GM19455 (cell line): ENCODE measurements around the gene CAV1.
A peak's percentile ranks its signal among the peaks of the same experiment; 100 is the strongest.

Experiments
- ATAC-seq: cut with Tn5 transposase; IDR thresholded peaks from one replicate; pipeline ENCODE4 v1.9.1; 2021; ENCODE audit not compliant: unreplicated experiment

CAV1 gene

GRCh38 chr7:116529250-116529649 is 4.4 kb downstream of the CAV1 start:
- ATAC-seq, result no peak

GRCh38 chr7:116530107-116530820 is 5.4 kb downstream of the CAV1 start:
- ATAC-seq, result no peak

DNA sequence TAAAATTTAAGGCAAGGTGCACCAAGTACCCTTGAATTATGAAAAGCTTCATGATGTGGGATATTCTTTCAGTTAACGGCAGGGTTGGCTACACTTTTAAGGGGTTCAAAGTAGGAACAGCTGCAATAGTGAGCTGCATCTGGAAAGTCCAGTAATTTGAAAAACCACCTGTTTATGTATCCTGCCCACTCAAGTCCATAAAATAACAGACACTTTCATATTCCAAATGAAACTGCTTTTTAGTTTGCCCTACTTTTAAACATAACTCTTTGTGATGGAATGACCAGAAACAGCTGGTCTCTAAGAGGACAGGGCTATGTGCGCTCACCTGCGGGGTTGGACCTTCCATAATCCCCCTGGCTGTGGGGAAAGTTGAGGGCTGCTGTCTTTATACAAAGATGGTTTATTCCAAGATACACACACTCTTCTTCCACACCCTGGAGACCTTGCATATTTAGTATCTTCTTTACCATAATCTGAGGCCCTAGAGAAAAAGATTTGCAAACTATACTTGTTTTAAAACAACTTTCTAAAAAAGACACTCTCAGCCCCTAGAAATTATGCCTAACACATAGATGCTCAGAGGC is 7.4 kb downstream of the CAV1 start:
- ATAC-seq, result no peak

GRCh38 chr7:116534790-116535189 is 10.0 kb downstream of the CAV1 start:
- ATAC-seq, result no peak

DNA sequence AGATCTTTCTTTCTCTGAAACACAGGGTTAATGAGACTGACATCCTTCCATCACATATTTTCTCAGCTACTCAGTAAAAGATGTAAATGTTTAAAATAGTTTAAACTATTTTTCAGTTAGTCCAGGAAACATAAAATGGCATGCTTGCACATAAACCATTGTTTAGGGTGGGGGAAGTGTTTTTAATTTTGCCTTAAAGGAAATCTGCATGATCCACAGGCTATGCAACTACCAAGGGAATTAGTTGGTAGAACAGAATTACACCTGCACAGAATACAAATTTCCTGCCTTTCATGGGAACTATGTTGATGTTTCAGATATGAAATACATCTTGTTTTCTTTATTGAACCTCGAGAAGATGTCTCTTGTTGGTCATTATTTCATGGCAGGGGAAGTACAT is 10.6 kb downstream of the CAV1 start:
- no peak for ATAC-seq

- ATAC-seq, result no peak
These were observed 13.3 kb downstream of the CAV1 start for GRCh38 chr7:116538138-116538537.

- no peak for ATAC-seq
These were observed 15.0 kb downstream of the CAV1 start for GRCh38 chr7:116539879-116540278.

DNA sequence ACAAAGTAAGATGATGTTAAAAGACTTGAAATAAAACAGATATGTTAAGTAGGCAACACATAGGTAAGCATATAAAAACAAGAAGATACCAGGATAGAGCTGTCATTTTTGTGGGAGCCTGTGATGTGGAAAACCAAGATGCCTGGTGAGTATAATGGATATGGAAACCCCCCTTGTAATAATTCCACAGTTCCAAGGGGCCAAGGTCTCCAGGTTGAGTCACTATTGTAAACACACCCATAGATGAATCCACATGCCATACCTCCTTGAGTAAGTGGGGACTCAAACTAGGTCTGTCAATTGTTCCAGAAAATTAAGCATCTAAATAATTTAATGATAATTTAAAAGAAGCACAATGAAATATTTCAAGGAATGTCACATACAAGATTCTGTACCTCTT is 15.9 kb downstream of the CAV1 start:
- no peak for ATAC-seq

DNA sequence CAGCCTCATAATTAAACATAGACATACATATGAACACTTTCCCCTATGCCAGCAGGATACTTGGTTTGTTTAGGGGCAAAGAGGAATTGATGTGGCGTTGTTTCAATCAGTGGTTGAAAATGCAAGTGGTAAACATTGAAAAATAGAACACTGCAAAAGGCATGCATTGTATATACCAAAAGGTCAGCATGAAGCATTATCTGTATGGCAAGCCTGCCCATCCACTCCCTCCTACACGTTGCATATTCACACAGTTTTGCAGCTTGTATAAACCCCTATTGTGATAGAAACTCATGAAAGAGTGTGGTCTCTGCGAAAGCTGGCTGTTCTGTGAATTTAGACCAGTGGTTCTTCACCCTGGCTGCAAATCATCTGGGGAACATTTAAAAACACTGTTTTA is 17.1 kb downstream of the CAV1 start:
- no peak for ATAC-seq

- ATAC-seq, result no peak
These were observed 17.8 kb downstream of the CAV1 start for GRCh38 chr7:116542618-116543017.

DNA sequence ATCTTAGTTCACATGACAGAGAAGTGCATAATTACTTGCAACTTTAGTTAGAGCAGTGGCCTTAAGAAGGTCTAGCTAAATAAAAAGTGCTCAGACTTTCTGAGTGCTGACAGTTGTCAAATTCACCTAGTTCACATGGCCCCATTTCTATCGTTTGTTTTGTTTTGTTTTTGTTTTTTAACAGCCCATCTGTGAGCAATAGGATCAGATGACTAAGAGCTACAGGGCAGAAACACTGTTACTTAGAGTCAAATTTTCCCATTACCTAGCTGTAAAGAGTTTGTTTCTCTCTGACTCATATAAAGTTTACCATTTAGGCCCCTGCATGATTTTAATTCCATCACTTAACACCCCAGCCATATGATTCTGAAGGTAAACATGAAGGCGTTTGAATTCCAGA is 18.8 kb downstream of the CAV1 start:
- ATAC-seq, result no peak

- no peak for ATAC-seq
These were observed 19.7 kb downstream of the CAV1 start for GRCh38 chr7:116544487-116544886.

GRCh38 chr7:116545411-116545993 is 20.7 kb downstream of the CAV1 start:
- no peak for ATAC-seq

DNA sequence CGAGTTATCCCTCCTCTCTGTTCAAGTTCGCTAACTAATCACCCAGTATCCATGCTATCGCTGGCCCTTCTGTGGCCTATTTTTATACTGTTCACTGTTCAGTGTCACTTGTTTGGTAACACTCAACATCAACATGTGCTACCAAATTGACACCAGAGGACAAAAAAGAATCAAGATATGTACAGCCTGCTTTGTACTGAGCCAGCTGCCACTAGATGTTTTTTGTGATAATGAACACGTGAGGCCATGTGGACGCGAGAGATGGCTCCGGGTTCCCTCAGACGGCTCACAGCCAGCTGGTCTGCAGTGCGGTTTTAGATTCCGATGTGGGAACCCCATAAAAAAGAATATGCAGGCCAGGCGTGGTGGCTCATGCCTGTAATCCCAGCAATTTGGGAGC is 21.2 kb downstream of the CAV1 start:
- ATAC-seq, result no peak

DNA sequence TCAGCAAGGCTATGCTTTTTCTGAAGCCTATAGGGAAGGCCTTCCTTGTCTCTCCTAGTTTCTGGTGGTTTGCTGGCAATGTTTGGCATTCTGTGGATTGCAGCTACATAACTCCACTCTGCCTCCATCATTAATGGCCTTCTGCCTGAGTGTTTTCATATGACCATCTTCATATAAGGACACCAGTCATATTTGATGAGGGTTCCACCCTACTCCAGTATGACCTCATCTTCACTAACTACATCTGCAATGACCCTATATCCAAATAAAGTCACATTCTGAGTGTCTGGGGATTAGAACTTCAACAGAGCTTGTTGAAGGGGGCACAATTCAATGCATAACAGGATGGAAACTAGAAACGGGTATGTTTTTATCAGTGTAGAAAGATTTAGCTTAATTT is 22.1 kb downstream of the CAV1 start:
- no peak for ATAC-seq

GRCh38 chr7:116547347-116547746 is 22.5 kb downstream of the CAV1 start:
- ATAC-seq, result no peak

DNA sequence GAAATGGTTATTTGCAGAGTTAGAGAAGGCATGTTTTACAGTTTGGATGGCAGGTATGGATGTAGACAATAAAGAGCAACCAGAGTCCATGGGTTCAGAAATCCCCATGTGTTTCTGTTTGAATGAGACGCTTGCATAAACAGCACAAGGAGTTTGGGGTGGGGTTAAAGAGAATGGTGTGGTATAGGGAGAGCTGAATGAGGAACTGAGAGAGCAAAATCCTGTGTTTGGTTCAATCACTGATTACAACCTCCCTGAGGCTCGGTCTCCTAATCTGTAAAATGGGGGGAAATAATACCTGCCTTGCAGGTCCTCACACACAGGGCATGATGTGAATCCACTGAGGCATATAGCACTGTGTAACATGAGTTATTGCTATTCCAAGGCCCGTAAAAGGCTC is 23.7 kb downstream of the CAV1 start:
- ATAC-seq, result peak; percentile 92

- no peak for ATAC-seq
These were observed 24.5 kb downstream of the CAV1 start for GRCh38 chr7:116549370-116549769.

- ATAC-seq, result no peak
These were observed 26.9 kb downstream of the CAV1 start for GRCh38 chr7:116551692-116552091.

DNA sequence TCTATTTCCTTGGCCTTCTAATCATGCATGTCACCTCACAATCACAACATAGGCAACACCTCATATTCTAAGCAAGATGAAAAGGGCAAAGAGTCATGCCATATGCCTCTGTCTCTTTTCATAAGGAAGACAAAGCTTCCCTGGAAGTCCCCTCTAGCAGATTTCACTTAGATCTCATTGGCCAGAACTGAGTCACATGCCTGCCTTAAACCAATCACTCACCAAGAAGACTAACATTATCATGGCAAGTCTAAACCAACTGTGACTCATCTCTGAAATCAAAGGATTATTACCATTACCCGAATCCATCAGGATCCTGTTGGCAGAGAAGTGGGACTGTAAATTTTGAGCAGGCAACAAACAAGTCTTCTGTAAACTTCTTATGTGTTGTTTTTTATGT is 27.8 kb downstream of the CAV1 start:
- ATAC-seq, result no peak

GRCh38 chr7:116553168-116553964 is 28.5 kb downstream of the CAV1 start:
- no peak for ATAC-seq

- no peak for ATAC-seq
These were observed 29.6 kb downstream of the CAV1 start for GRCh38 chr7:116554436-116554835.
